OCI-LY1 (cell line): Measurements from ENCODE around the gene TSKU.

Experiments
- H2AFZ ChIP-seq: fragments of 200-600 bp; sonication (generic), shearing (Covaris generic); 2 replicates; pipeline ENCODE4 v1.6.0; 2014; ENCODE audit warnings: antibody characterized with exemption, mild to moderate bottlenecking, low read length
- H3F3A ChIP-seq: fragments of 200-600 bp; sonication (generic), shearing (Covaris generic); 2 replicates; pipeline ENCODE4 v1.6.0; 2014; ENCODE audit warnings: mild to moderate bottlenecking, antibody characterized with exemption, low read length, moderate library complexity; ENCODE audit not compliant: insufficient read depth
- H3K27ac ChIP-seq: fragments of 200-600 bp; sonication (generic); 2 replicates; pipeline ENCODE4 v1.5.1; 2014; ENCODE audit warnings: low read length, mixed run types, mild to moderate bottlenecking, low read depth; ENCODE audit not compliant: poor library complexity, severe bottlenecking
- H3K27me3 ChIP-seq: fragments of 200-600 bp; sonication (generic); 2 replicates; pipeline ENCODE4 v1.6.0; 2014; ENCODE audit warnings: antibody characterized with exemption, mild to moderate bottlenecking, low read length, moderate library complexity; ENCODE audit not compliant: insufficient read depth
- H3K36me3 ChIP-seq: fragments of 200-600 bp; sonication (generic); 2 replicates; pipeline ENCODE4 v1.6.1; 2014; ENCODE audit warnings: mild to moderate bottlenecking, antibody characterized with exemption, low read length, moderate library complexity, mixed read lengths; ENCODE audit not compliant: insufficient read depth
- H3K4me1 ChIP-seq: fragments of 200-600 bp; sonication (generic); 2 replicates; pipeline ENCODE4 v1.5.1; 2014; ENCODE audit warnings: mild to moderate bottlenecking, low read length, moderate library complexity; ENCODE audit not compliant: insufficient read depth, severe bottlenecking
- H3K4me2 ChIP-seq: fragments of 200-600 bp; sonication (generic), shearing (Covaris generic); 2 replicates; pipeline ENCODE4 v1.6.1; 2014; ENCODE audit warnings: low read length
- H3K4me3 ChIP-seq: fragments of 200-600 bp; sonication (generic); 2 replicates; pipeline ENCODE4 v1.5.1; 2014; ENCODE audit warnings: low read length, low read depth, mild to moderate bottlenecking, mixed read lengths; ENCODE audit not compliant: poor library complexity, severe bottlenecking
- H3K79me2 ChIP-seq: fragments of 200-600 bp; shearing (Covaris generic); 2 replicates; pipeline ENCODE4 v1.6.1; 2016; ENCODE audit warnings: mixed run types, low read length, mixed read lengths; ENCODE audit not compliant: insufficient read depth
- H3K9ac ChIP-seq: fragments of 200-600 bp; sonication (generic), shearing (Covaris generic); 2 replicates; pipeline ENCODE4 v1.6.1; 2014; ENCODE audit warnings: mild to moderate bottlenecking, low read length, mixed read lengths
- H3K9me2 ChIP-seq: fragments of 200-600 bp; sonication (generic), shearing (Covaris generic); 2 replicates; pipeline ENCODE4 v1.6.1; 2014; ENCODE audit warnings: low read depth, mild to moderate bottlenecking, low read length, mixed read lengths
- H3K9me3 ChIP-seq: fragments of 200-600 bp; shearing (Covaris generic); 2 replicates; pipeline ENCODE4 v1.6.1; 2014; ENCODE audit warnings: low read length, mixed read lengths
- H4K20me1 ChIP-seq: fragments of 200-600 bp; sonication (generic), shearing (Covaris generic); 2 replicates; pipeline ENCODE4 v1.6.0; 2016; ENCODE audit warnings: mild to moderate bottlenecking, low read length; ENCODE audit not compliant: insufficient read depth
- EZH2 ChIP-seq: fragments of 200-600 bp; sonication (generic), shearing (Covaris generic); IDR thresholded peaks from 2 replicates; pipeline ENCODE4 v1.8.0; 2017; ENCODE audit warnings: borderline replicate concordance, mixed run types, mild to moderate bottlenecking, antibody characterized with exemption, low read length, moderate library complexity, mixed read lengths
- TF ChIP-seq, protein P1 (sequence below): fragments of 200-600 bp; sonication (generic), shearing (Covaris generic); IDR thresholded peaks from 2 replicates; pipeline ENCODE4 v1.5.1; 2017; ENCODE audit warnings: mild to moderate bottlenecking, antibody characterized with exemption, low read length, moderate library complexity, mixed read lengths

Gene TSKU

DNA sequence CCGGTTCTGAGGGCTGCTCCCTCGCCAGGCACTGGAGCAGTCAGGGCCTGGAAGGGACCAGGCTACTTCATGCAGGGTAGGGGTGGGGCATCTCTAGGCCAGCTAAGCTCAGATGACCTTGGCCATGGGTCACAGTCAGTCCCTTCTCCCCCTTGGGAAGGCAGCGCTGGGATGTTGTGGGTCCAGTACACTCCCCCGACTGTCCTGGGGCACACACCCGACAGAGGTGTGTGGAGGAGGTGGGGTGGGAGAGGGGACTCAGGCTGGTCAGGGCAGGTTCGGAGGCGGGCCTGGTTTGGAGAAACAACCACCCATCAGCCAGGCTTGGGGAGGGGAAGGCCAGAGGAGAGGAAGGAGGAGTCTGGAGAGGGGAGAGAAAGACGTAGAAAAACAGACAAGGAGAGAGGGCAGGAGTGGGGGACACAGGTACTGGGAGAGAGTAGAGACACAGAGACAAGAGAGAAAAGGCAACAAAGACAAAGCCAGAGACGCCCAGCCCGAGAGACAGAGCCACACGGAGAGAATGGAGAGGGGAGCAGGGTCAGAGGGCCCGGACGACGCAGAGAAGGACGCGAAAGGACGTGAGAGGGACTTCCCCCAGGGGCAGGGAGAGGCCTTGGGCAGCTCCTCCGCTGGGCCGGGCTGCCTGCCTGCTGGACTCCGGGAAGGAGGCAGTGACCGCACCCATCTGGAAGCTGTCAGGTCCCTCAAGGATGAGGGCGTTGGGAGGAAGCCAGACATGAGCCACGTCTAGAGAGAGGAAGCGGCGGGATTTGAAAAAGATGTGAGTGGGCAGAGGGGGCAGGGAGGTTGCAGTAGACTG, 30.6 kb upstream of the TSKU start:
- no peak overlapping the region for H2AFZ ChIP-seq

DNA sequence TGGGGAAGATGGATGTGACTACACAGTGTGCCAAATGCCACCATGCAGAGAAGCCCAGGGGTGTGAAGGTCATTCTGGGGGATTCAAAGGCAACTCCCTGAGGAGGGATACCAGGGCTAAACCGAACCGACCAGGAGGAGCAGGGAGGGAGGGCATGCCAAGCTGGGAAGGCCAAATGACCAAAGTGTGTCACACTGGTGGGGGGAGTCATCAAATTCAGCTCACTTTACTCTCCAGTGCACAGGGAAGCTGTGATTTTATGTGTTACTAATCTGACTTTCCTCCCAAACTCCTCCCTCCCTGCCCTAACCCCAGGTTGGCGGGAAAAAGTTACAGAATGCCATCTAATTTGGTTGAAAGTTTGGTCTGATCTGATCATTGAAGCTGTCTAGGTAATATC, 29.7 kb upstream of the TSKU start:
- H3K9ac ChIP-seq = no peak overlapping the region
- H3K36me3 ChIP-seq = no peaks in the 10 kb centered on the region
- H2AFZ ChIP-seq = no peak overlapping the region
- H4K20me1 ChIP-seq = no peaks in the 10 kb centered on the region
- H3K4me2 ChIP-seq = no peak overlapping the region
- H3K4me1 ChIP-seq = no peaks in the 10 kb centered on the region
- no peaks in the 10 kb centered on the region for H3F3A ChIP-seq
- H3K9me3 ChIP-seq = no peaks in the 10 kb centered on the region
- no peak overlapping the region for H3K27ac ChIP-seq
- 0 out of 2 replicates have a peak, but pooled peaks cover 2% of the 10 kb centered on the region for H3K27me3 ChIP-seq
- no peak for TF ChIP-seq EZH2
- TF ChIP-seq, protein P1, sequence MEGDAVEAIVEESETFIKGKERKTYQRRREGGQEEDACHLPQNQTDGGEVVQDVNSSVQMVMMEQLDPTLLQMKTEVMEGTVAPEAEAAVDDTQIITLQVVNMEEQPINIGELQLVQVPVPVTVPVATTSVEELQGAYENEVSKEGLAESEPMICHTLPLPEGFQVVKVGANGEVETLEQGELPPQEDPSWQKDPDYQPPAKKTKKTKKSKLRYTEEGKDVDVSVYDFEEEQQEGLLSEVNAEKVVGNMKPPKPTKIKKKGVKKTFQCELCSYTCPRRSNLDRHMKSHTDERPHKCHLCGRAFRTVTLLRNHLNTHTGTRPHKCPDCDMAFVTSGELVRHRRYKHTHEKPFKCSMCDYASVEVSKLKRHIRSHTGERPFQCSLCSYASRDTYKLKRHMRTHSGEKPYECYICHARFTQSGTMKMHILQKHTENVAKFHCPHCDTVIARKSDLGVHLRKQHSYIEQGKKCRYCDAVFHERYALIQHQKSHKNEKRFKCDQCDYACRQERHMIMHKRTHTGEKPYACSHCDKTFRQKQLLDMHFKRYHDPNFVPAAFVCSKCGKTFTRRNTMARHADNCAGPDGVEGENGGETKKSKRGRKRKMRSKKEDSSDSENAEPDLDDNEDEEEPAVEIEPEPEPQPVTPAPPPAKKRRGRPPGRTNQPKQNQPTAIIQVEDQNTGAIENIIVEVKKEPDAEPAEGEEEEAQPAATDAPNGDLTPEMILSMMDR = no peak
- no peaks in the 10 kb centered on the region for H3K9me2 ChIP-seq
- H3K79me2 ChIP-seq = no peaks in the 10 kb centered on the region
- H3K4me3 ChIP-seq = no peak overlapping the region

More for the DNA sequence above, 30.6 kb upstream of the TSKU start:
- Histone ChIP-seq H3K27me3 (0 out of 2 replicates have a peak, but pooled peaks cover 2% of the 10 kb centered on the region), H3K9me2 (no peaks in the 10 kb centered on the region), H3K36me3 (no peaks in the 10 kb centered on the region), H3K9me3 (no peaks in the 10 kb centered on the region), H3K79me2 (no peaks in the 10 kb centered on the region), H4K20me1 (no peaks in the 10 kb centered on the region), H3K4me2 (no peak overlapping the region), H3K4me1 (no peaks in the 10 kb centered on the region), H3K4me3 (no peak overlapping the region), H3K27ac (no peak overlapping the region), H3K9ac (no peak overlapping the region), H3F3A (no peaks in the 10 kb centered on the region)
- TF ChIP-seq, protein P1 = no peak
- no peak for TF ChIP-seq EZH2

DNA sequence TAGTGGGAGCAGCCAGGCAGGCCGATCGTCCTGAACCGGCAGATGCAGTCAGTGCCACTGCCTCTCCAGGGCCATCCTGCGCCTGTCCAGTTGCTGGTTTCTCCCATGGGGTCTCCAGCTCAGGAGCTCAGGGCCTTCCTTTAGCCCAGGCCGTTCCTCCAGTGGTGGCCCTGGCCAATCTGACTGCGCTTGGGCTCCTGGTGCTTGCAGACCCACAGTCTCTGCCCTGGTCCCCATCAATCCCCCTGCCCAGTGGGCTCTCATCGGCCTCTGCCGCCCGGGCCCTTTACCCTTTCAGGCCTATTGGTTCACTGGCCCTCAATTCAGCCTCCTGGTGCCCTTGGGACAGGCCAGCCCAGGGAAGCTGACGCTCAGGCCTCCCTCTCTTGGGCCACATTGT, 29.2 kb upstream of the TSKU start:
- no peaks in the 10 kb centered on the region for H3K9me3 ChIP-seq
- H3F3A ChIP-seq = no peaks in the 10 kb centered on the region
- H3K79me2 ChIP-seq = no peaks in the 10 kb centered on the region
- no peak overlapping the region for H3K4me3 ChIP-seq
- 0 out of 2 replicates have a peak, but pooled peaks cover 2% of the 10 kb centered on the region for H3K27me3 ChIP-seq
- TF ChIP-seq, protein P1 = no peak
- no peak for TF ChIP-seq EZH2
- no peaks in the 10 kb centered on the region for H3K36me3 ChIP-seq
- H3K9ac ChIP-seq = no peak overlapping the region
- no peaks in the 10 kb centered on the region for H4K20me1 ChIP-seq
- H3K4me2 ChIP-seq = no peak overlapping the region
- H3K4me1 ChIP-seq = no peaks in the 10 kb centered on the region
- H2AFZ ChIP-seq = no peak overlapping the region
- no peaks in the 10 kb centered on the region for H3K9me2 ChIP-seq
- no peak overlapping the region for H3K27ac ChIP-seq
